ENCODE data around the gene TXNRD1. TPM values are rescaled to one million over a fixed set of nuclear protein-coding genes. Genes with fewer than 3 reads are reported as not detected.

TXNRD1 gene
- total and polyA plus RNA-seq, 2 of the 8 experiments (the other 6 are each of a cell fraction or from before 2014, with no cell fraction given): 56.8 to 127 TPM

GRCh38 chr12:104352106-104352713 lies 136.6 kb downstream of the TXNRD1 start:
- Histone ChIP-seq H3K27me3 (replicated peaks in 1 of 4; ENCODE audit: control insufficient read depth in 3 of 4, extremely low read depth in 1 of 4, insufficient read depth in 3 of 4, low read length in 3 of 4) (no peaks in the 10 kb centered on the region), H3K14ac (ENCODE audit: insufficient read length) (no peak overlapping the region), H2BK20ac (ENCODE audit: low read length) (no peak overlapping the region), H3K4me2 (ENCODE audit: insufficient read depth in 1 of 2, low read depth in 2 of 2, low read length in 2 of 2) (no peak overlapping the region), H4K20me1 (replicated peaks in 1 of 2; ENCODE audit: control insufficient read depth in 1 of 2, insufficient read depth in 2 of 2, low read length in 2 of 2) (peaks cover 0 to 7% of the 10 kb centered on the region in 2 experiments), H3K4me3 (ENCODE audit: extremely low read depth in 1 of 4, insufficient read depth in 2 of 4, low read depth in 3 of 4, low read length in 4 of 4) (no peak overlapping the region), H3K79me2 (ENCODE audit: control insufficient read depth in 1 of 2, insufficient read depth in 2 of 2, low read length in 2 of 2) (0 out of 4 replicates have a peak, but pooled peaks cover 0 to 3% of the 10 kb centered on the region in 2 experiments), H3K36me3 (ENCODE audit: control insufficient read depth in 2 of 4, insufficient read depth in 4 of 4, low read length in 3 of 4) (peaks cover 9 to 27% (median 10%) of the 10 kb centered on the region in 4 experiments), H4K91ac (replicated peaks; ENCODE audit: insufficient read length, low read length) (peak overlapping the region; percentile 72), H3K18ac (ENCODE audit: extremely low read depth, low read length) (peak overlapping the region; percentile 26; the same call in 1 of the 2 replicates), H3K23me2 (ENCODE audit: low read depth, low read length) (no peaks in the 10 kb centered on the region), H3K27ac (ENCODE audit: low read depth, low read length) (no peak overlapping the region), H3K4ac (replicated peaks; ENCODE audit: insufficient read length, low read depth, low read length) (no peak overlapping the region), H2BK5ac (ENCODE audit: low read depth, low read length) (peak overlapping the region; percentile 9), H3K79me1 (ENCODE audit: low read depth, low read length) (no peaks in the 10 kb centered on the region; the same call in 1 of the 2 replicates), H3K23ac (ENCODE audit: insufficient read length) (no peak overlapping the region), H2BK12ac (ENCODE audit: low read depth, low read length) (no peak overlapping the region), H4K5ac (ENCODE audit: insufficient read length, low read depth, low read length) (no peak overlapping the region), H3K9me3 (ENCODE audit: insufficient read depth in 2 of 2, low read depth in 1 of 2, low read length in 1 of 2) (no peaks in the 10 kb centered on the region), H2AK5ac (ENCODE audit: low read depth, low read length) (0 out of 2 replicates have a peak overlapping the region, but pooled peaks have one; percentile 5), H2BK15ac (ENCODE audit: low read length) (no peak overlapping the region), H3K56ac (replicated peaks; ENCODE audit: insufficient read length, low read depth, low read length) (no peak overlapping the region), H4K8ac (ENCODE audit: extremely low read depth, insufficient read depth, low read length) (no peak overlapping the region), H2AFZ (ENCODE audit: low read length) (no peak overlapping the region), H3K9ac (replicated peaks in 1 of 4; ENCODE audit: extremely low read depth in 1 of 4, low read depth in 3 of 4, low read length in 3 of 4) (no peak overlapping the region), H2BK120ac (replicated peaks; ENCODE audit: low read depth, low read length) (peak overlapping the region; percentile 73), H3K4me1 (replicated peaks in 1 of 4; ENCODE audit: control insufficient read depth in 3 of 4, insufficient read depth in 4 of 4, low read length in 3 of 4) (peaks cover 0 to 8% (median 6%) of the 10 kb centered on the region in 4 experiments; a peak in 5 of 7 replicates)
- ChIA-PET POLR2A (ENCODE audit: partially characterized antibody) (interaction anchor here (0.6 to 3.8 kb wide), 5 partner anchors 10 to 354 kb away, joined by 3 to 10 read pairs (median 6); partner anchors contain the start of genes EID3 and NFYB), CTCF (ENCODE audit: partially characterized antibody) (interaction anchor here (0.9 to 1.8 kb wide), 4 partner anchors 8 to 701 kb away, joined by 3 to 4 read pairs (median 3); no protein-coding TSS in a partner anchor)
- DNase-seq (ENCODE audit: low read depth in 1 of 2, low spot score in 2 of 2): peak in 1 of 2 experiments; percentile 29
- 90% methylated on average over 3 of the region's 3 CpGs; no CpG with 5 or more reads in 1 of the 2 experiments for WGBS, 2 experiments (ENCODE audit: extremely low coverage in 1 of 2, insufficient coverage in 1 of 2, insufficient read length in 1 of 2, insufficient replicate concordance in 2 of 2, low coverage in 1 of 2, low lambda C conversion rate in 2 of 2, missing lambda C conversion rate in 1 of 2)
- FAIRE-seq: no peak
- no peak for TF ChIP-seq JUN (IDR thresholded peaks at IDR 0.05; ENCODE audit: low read depth, low read length)
- TF ChIP-seq HDAC2 (IDR thresholded peaks at IDR 0.05; ENCODE audit: borderline replicate concordance in 1 of 2, low read depth in 2 of 2, low read length in 2 of 2): no peak
- no peak for TF ChIP-seq RFX5 (IDR thresholded peaks at IDR 0.05; ENCODE audit: borderline replicate concordance, low read depth, low read length)
- no peak for TF ChIP-seq SP1 (IDR thresholded peaks at IDR 0.05; ENCODE audit: low read depth, low read length)
- no peak for TF ChIP-seq TBP (IDR thresholded peaks at IDR 0.05; ENCODE audit: low read depth, low read length)
- TF ChIP-seq SP4 (IDR thresholded peaks at IDR 0.05; ENCODE audit: low read length): no peak
- TF ChIP-seq ZNF274 (IDR thresholded peaks at IDR 0.05; ENCODE audit: borderline replicate concordance, extremely low read depth, low read length): no peak

Data from H1 (cell line).